HepG2 (cell line): ENCODE data around the gene SOCS1. TPM values are rescaled to one million over a fixed set of nuclear protein-coding genes. Genes with fewer than 3 reads are reported as not detected.

ENCODE experiments used
- BORCS8-MEF2B ChIP-seq: sonication (generic); formaldehyde crosslinking; IDR thresholded peaks from 2 replicates; pipeline ENCODE4 v1.8.0; 2022; ENCODE audit warnings: mild to moderate bottlenecking, missing genetic modification reagents
- CEBPB ChIP-seq: IDR thresholded peaks from 2 replicates; pipeline ENCODE4 v1.6.1; 2011; ENCODE audit warnings: low read depth, low read length, improper control_type of control experiment, borderline replicate concordance
- ESRRA ChIP-seq: sonication (generic); formaldehyde crosslinking; IDR thresholded peaks from 2 replicates; pipeline ENCODE4 v1.5.1; 2020; ENCODE audit warnings: mild to moderate bottlenecking, low read depth, missing genetic modification reagents
- FOSL2 ChIP-seq: sonication (generic); formaldehyde crosslinking; IDR thresholded peaks from 2 replicates; pipeline ENCODE4 v1.4.0; 2020; ENCODE audit warnings: missing genetic modification reagents
- GRHL1 ChIP-seq: sonication (generic); formaldehyde crosslinking; conservative IDR thresholded peaks from 2 replicates; pipeline ENCODE4 v1.8.0; 2022; ENCODE audit warnings: missing genetic modification reagents
- JDP2 ChIP-seq: sonication (generic); formaldehyde crosslinking; IDR thresholded peaks from 2 replicates; pipeline ENCODE4 v1.8.1; 2022; ENCODE audit warnings: missing genetic modification reagents, borderline replicate concordance
- KAT8 ChIP-seq: IDR thresholded peaks from 2 replicates; pipeline ENCODE4 v1.6.1; 2016; ENCODE audit warnings: missing genetic modification reagents, missing compliant biosample characterization
- NFYC ChIP-seq: IDR thresholded peaks from 2 replicates; pipeline ENCODE4 v1.6.1; 2016; ENCODE audit warnings: missing genetic modification reagents, missing compliant biosample characterization
- NKX3-1 ChIP-seq: sonication (generic); formaldehyde crosslinking; IDR thresholded peaks from 2 replicates; pipeline ENCODE4 v1.5.0; 2020; ENCODE audit warnings: missing genetic modification reagents
- NPAS2 ChIP-seq: sonication (generic); formaldehyde crosslinking; IDR thresholded peaks from 2 replicates; pipeline ENCODE4 v1.8.0; 2022; ENCODE audit warnings: mild to moderate bottlenecking, missing genetic modification reagents, borderline replicate concordance
- SRF ChIP-seq: IDR thresholded peaks from 2 replicates; pipeline ENCODE4 v1.6.1; 2011; ENCODE audit warnings: mild to moderate bottlenecking, low read depth, low read length, moderate library complexity
- STAG1 ChIP-seq: sonication (generic); formaldehyde crosslinking; IDR thresholded peaks from 2 replicates; pipeline ENCODE4 v1.4.0; 2020; ENCODE audit warnings: missing genetic modification reagents
- TERF1 ChIP-seq: sonication (generic); formaldehyde crosslinking; IDR thresholded peaks from 2 replicates; pipeline ENCODE4 v1.8.0; 2022; ENCODE audit warnings: mild to moderate bottlenecking, missing genetic modification reagents, moderate library complexity
- ZBTB42 ChIP-seq: sonication (generic); formaldehyde crosslinking; IDR thresholded peaks from 2 replicates; pipeline ENCODE4 v1.5.0; 2020; ENCODE audit warnings: mild to moderate bottlenecking, missing genetic modification reagents
- ZFX ChIP-seq: sonication (generic); formaldehyde crosslinking; IDR thresholded peaks from 2 replicates; pipeline ENCODE4 v1.4.0; 2020; ENCODE audit warnings: mild to moderate bottlenecking, low read depth, missing genetic modification reagents, moderate library complexity
- ZNF101 ChIP-seq: sonication (generic); formaldehyde crosslinking; IDR thresholded peaks from 2 replicates; pipeline ENCODE4 v1.4.0; 2020; ENCODE audit warnings: mild to moderate bottlenecking, low read depth, missing genetic modification reagents, borderline replicate concordance
- ZNF3 ChIP-seq: IDR thresholded peaks from 2 replicates; pipeline ENCODE4 v1.7.0; 2017; ENCODE audit warnings: inconsistent platforms
- ZNF446 ChIP-seq: sonication (generic); formaldehyde crosslinking; IDR thresholded peaks from 2 replicates; pipeline ENCODE4 v1.5.0; 2020; ENCODE audit warnings: mild to moderate bottlenecking, missing genetic modification reagents
- ZNF639 ChIP-seq: conservative IDR thresholded peaks from 2 replicates; pipeline ENCODE4 v1.6.1; 2018; ENCODE audit warnings: missing genetic modification reagents
- ZNF678 ChIP-seq: sonication (generic); formaldehyde crosslinking; IDR thresholded peaks from 2 replicates; pipeline ENCODE4 v1.4.0; 2020; ENCODE audit warnings: mild to moderate bottlenecking, missing genetic modification reagents
- ZNF792 ChIP-seq: IDR thresholded peaks from 2 replicates; pipeline ENCODE4 v1.6.1; 2016
- polyA plus RNA-seq, 8 experiments: library from polyadenylated mRNA; depleted of rRNA in 3 of 8; stranded (reverse) in 7 of 8; unstranded in 1 of 8; fragments of >200 nt; fragmentation: Illumina TruSeq in 4 of 8; extraction: Trizol in 4 of 8; gene quantifications; 2 replicates each; pipeline versions ENCODE4 v1.2.1 to v1.2.3, GENCODE V29; 2011 to 2016; ENCODE audit warnings: low read depth in 4 of 8, missing spikeins in 1 of 8, mixed read lengths in 1 of 8; ENCODE audit not compliant: insufficient read depth in 1 of 8
- total RNA-seq, 5 experiments: library from RNA; depleted of rRNA; stranded (reverse); fragments of >200 nt; fragmentation: Illumina TruSeq; extraction: Trizol; gene quantifications; 2 replicates each; pipeline ENCODE4 v1.2.3, GENCODE V29; 2016; ENCODE audit warnings: low read depth in 1 of 5
- TF ChIP-seq, protein P1 (sequence below): sonication (generic); formaldehyde crosslinking; IDR thresholded peaks from 2 replicates; pipeline ENCODE4 v1.5.0; 2020; ENCODE audit warnings: missing genetic modification reagents
- TF ChIP-seq, protein P2 (sequence below): sonication (generic); formaldehyde crosslinking; conservative IDR thresholded peaks from 2 replicates; pipeline ENCODE4 v1.4.0; 2020; ENCODE audit warnings: mild to moderate bottlenecking, missing genetic modification reagents, moderate library complexity

SOCS1 gene
- total and polyA plus RNA-seq, 2 of the 13 experiments (the other 11 are each of a cell fraction or from before 2014, with no cell fraction given), result 5.3 to 6.3 TPM

GRCh38 chr16:11273721-11274324, 17.8 kb upstream of the SOCS1 start (continued):
- no peak for TF ChIP-seq SRF
- peak; percentile 61; the same call in 1 of the 2 replicates for TF ChIP-seq ZFX
- TF ChIP-seq NFYC (CRISPR knock-in tag), result no peak
- no peak for TF ChIP-seq GRHL1 (CRISPR knock-in tag)
- no peak for TF ChIP-seq TERF1 (CRISPR knock-in tag)
- no peak for TF ChIP-seq ZNF3
- no peak for TF ChIP-seq ZNF639 (CRISPR knock-in tag)
- TF ChIP-seq ZNF678 (CRISPR knock-in tag), result no peak
- no peak for TF ChIP-seq ZNF446 (CRISPR knock-in tag)
- TF ChIP-seq STAG1, result no peak
- TF ChIP-seq ZNF101 (CRISPR knock-in tag), result no peak
- TF ChIP-seq, protein P1, sequence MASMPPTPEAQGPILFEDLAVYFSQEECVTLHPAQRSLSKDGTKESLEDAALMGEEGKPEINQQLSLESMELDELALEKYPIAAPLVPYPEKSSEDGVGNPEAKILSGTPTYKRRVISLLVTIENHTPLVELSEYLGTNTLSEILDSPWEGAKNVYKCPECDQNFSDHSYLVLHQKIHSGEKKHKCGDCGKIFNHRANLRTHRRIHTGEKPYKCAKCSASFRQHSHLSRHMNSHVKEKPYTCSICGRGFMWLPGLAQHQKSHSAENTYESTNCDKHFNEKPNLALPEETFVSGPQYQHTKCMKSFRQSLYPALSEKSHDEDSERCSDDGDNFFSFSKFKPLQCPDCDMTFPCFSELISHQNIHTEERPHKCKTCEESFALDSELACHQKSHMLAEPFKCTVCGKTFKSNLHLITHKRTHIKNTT (CRISPR knock-in tag), result no peak
- TF ChIP-seq ZNF792 (CRISPR knock-in tag), result no peak
- peak; percentile 46 for TF ChIP-seq FOSL2
- TF ChIP-seq KAT8 (CRISPR knock-in tag), result peak; percentile 57
- no peak for TF ChIP-seq NKX3-1 (CRISPR knock-in tag)
- TF ChIP-seq NPAS2, result no peak
- 0 out of 2 replicates have a peak, but pooled peaks have one; percentile 62 for TF ChIP-seq BORCS8-MEF2B (CRISPR knock-in tag)
- TF ChIP-seq, protein P2, sequence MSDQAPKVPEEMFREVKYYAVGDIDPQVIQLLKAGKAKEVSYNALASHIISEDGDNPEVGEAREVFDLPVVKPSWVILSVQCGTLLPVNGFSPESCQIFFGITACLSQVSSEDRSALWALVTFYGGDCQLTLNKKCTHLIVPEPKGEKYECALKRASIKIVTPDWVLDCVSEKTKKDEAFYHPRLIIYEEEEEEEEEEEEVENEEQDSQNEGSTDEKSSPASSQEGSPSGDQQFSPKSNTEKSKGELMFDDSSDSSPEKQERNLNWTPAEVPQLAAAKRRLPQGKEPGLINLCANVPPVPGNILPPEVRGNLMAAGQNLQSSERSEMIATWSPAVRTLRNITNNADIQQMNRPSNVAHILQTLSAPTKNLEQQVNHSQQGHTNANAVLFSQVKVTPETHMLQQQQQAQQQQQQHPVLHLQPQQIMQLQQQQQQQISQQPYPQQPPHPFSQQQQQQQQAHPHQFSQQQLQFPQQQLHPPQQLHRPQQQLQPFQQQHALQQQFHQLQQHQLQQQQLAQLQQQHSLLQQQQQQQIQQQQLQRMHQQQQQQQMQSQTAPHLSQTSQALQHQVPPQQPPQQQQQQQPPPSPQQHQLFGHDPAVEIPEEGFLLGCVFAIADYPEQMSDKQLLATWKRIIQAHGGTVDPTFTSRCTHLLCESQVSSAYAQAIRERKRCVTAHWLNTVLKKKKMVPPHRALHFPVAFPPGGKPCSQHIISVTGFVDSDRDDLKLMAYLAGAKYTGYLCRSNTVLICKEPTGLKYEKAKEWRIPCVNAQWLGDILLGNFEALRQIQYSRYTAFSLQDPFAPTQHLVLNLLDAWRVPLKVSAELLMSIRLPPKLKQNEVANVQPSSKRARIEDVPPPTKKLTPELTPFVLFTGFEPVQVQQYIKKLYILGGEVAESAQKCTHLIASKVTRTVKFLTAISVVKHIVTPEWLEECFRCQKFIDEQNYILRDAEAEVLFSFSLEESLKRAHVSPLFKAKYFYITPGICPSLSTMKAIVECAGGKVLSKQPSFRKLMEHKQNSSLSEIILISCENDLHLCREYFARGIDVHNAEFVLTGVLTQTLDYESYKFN (CRISPR knock-in tag), result peak; percentile 48
- no peak for TF ChIP-seq ESRRA (CRISPR knock-in tag)
- peak; percentile 80 for TF ChIP-seq CEBPB
- no peak for TF ChIP-seq JDP2 (CRISPR knock-in tag)
- TF ChIP-seq ZBTB42 (CRISPR knock-in tag), result no peak
